ENCODE data around the gene ETFB. TPM values are rescaled to one million over a fixed set of nuclear protein-coding genes. Genes with fewer than 3 reads are reported as not detected.
A peak's percentile ranks its signal among the peaks of the same experiment; 100 is the strongest.

Gene ETFB
- total and polyA plus RNA-seq, 10 of the 15 experiments (the other 5 are each of a cell fraction or from before 2014, with no cell fraction given): 15.1 to 166 (median 87.8) TPM

DNA sequence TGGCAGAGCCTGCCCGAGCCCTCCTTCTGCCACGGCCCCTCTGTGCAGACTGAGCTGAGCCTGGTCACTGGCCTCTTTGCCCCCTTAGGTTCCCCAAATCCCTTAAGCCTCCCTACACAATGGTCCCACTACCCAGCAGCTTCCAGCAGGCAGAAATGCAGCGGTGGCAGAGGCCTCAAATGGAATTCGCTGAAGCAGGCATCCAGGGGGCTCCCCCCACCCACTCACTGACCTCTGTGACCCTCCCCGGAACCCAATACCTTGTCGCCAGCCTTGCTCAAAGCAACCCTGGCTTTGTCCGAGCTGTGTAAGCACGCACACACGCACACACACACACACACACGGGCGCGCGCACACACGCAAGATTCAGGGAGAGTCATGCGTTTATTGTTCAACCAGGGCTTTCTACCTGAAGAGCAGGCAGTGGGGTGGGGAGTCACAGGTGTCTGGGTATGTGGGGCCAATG, 21.8 kb upstream of the ETFB start, which contains the start of gene LIM2:
TSS of gene LIM2 (minus strand) at position 51 of the 466 bp plus-strand sequence. CDS start 531 bp downstream, outside the sequence.
- SMC1A ChIA-PET (ENCODE audit: uncharacterized antibody, unreplicated experiment): interaction anchor here (0.9 kb wide), 1 partner anchor 12 kb away, joined by 3 read pairs; no protein-coding TSS in a partner anchor

More for the DNA sequence above, 21.8 kb upstream of the ETFB start, which contains the start of gene LIM2:
- Histone ChIP-seq H2AFZ (ENCODE audit: control insufficient read depth, low read depth, low read length) (no peak within 1 kb of the TSS), H3K4me1 (ENCODE audit: control insufficient read depth, insufficient read depth, low read length) (peaks cover 9% of the 10 kb centered on the region), H3K36me3 (ENCODE audit: control insufficient read depth in 2 of 2, insufficient read depth in 2 of 2, low read length in 1 of 2) (no peaks in the 10 kb centered on the region), H3K79me2 (ENCODE audit: control insufficient read depth, insufficient read depth, low read length) (no peaks in the 10 kb centered on the region), H3K9ac (ENCODE audit: control insufficient read depth, insufficient read depth, low read length) (no peak within 1 kb of the TSS), H4K20me1 (ENCODE audit: control insufficient read depth, insufficient read depth) (no peaks in the 10 kb centered on the region), H3K27me3 (replicated peaks in 1 of 2; ENCODE audit: control insufficient read depth in 2 of 2, insufficient read depth in 2 of 2, low read length in 1 of 2) (no peaks in the 10 kb centered on the region), H3K4me3 (no peak within 1 kb of the TSS), H3K4me2 (ENCODE audit: control insufficient read depth, insufficient read depth) (no peak within 1 kb of the TSS), H3K9me3 (replicated peaks; ENCODE audit: control insufficient read depth, insufficient read depth, low read length) (no peaks in the 10 kb centered on the region), H3K27ac (ENCODE audit: control insufficient read depth, insufficient read depth) (no peak within 1 kb of the TSS)
- ATAC-seq (no peak), FAIRE-seq (no peak), DNase-seq (ENCODE audit: low read depth, low spot score) (no peak)
- BruUV-seq (replicated peaks): no TSS peak
- CTCF ChIA-PET: interaction anchor here (0.7 to 0.8 kb wide), 2 partner anchors 29 to 273 kb away, joined by 3 read pairs; partner anchors contain the start of gene SIGLEC10
- TF ChIP-seq WRNIP1 (IDR thresholded peaks at IDR 0.05; ENCODE audit: borderline replicate concordance, low read depth, low read length): no peak
- no peak for TF ChIP-seq NFXL1 (IDR thresholded peaks at IDR 0.05; ENCODE audit: borderline replicate concordance)
- no peak for TF ChIP-seq SREBF2 (IDR thresholded peaks at IDR 0.05; ENCODE audit: low read length)
- no peak for TF ChIP-seq FOXM1 (IDR thresholded peaks at IDR 0.05; ENCODE audit: low read depth, low read length)
- no peak for TF ChIP-seq SREBF1 (IDR thresholded peaks at IDR 0.05; ENCODE audit: low read length)
- peak; percentile 74 for TF ChIP-seq BCL3 (IDR thresholded peaks at IDR 0.05; ENCODE audit: borderline replicate concordance, insufficient read depth, low read depth, low read length, poor library complexity, severe bottlenecking)
- TF ChIP-seq PRDM15 (CRISPR knock-in tag; IDR thresholded peaks at IDR 0.05): no peak
- peak; percentile 80 for TF ChIP-seq NR2F1 (conservative IDR thresholded peaks at IDR 0.05)
- TF ChIP-seq, protein P1, sequence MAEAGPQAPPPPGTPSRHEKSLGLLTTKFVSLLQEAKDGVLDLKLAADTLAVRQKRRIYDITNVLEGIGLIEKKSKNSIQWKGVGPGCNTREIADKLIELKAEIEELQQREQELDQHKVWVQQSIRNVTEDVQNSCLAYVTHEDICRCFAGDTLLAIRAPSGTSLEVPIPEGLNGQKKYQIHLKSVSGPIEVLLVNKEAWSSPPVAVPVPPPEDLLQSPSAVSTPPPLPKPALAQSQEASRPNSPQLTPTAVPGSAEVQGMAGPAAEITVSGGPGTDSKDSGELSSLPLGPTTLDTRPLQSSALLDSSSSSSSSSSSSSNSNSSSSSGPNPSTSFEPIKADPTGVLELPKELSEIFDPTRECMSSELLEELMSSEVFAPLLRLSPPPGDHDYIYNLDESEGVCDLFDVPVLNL (IDR thresholded peaks at IDR 0.05; ENCODE audit: low read depth, low read length): no peak
- peak in 1 of 2 experiments; percentile 59; a peak in 2 of 3 replicates for TF ChIP-seq EGR1 (IDR thresholded peaks at IDR 0.05; ENCODE audit: borderline replicate concordance in 1 of 2, low read depth in 2 of 2, low read length in 2 of 2)
- RAD21 ChIA-PET (ENCODE audit: unreplicated experiment): no interaction called here
- POLR2A ChIA-PET: interaction anchor here (1.0 kb wide), 1 partner anchor 29 kb away, joined by 3 read pairs; the partner anchor contains the start of gene SIGLEC10
- 66% methylated on average over 15 of the region's 15 CpGs for WGBS (ENCODE audit: insufficient coverage, insufficient replicate concordance, low lambda C conversion rate, missing lambda C conversion rate)
- intact Hi-C loops (cut with micrococcal nuclease; ENCODE audit: unreplicated experiment) (no loop called here), in situ Hi-C loops (cut with MboI) (loop anchor here (25.0 kb wide), 1 partner anchor 1149 kb away; the partner anchor contains the start of gene ZNF808)
